Body of pancreas (tissue), 4 donors: Measurements from ENCODE around the gene LCLAT1. TPM values are rescaled to one million over a fixed set of nuclear protein-coding genes. Genes with fewer than 3 reads are reported as not detected.

Experiments
- ATAC-seq: fragments of 150-250 bp; one replicate; pipeline ENCODE4 v1.9.1; 2016
- DNase-seq, 4 donors: peaks; one replicate each; pipeline ENCODE4 v3.0.0-alpha.2; 2019
- H3K27ac ChIP-seq, 4 donors: fragments of 200-600 bp; sonication (generic); 1 replicate in 3 of 4; 2 replicates in 1 of 4; pipeline versions ENCODE4 v1.5.1 to v1.6.1; 2016 to 2019; ENCODE audit warnings: mild to moderate bottlenecking in 1 of 4, mixed read lengths in 1 of 4, moderate library complexity in 1 of 4
- H3K27me3 ChIP-seq, 2 donors: fragments of 200-600 bp; sonication (generic); one replicate each; pipeline ENCODE4 v1.6.0; 2016; ENCODE audit warnings: mild to moderate bottlenecking in 1 of 2
- H3K36me3 ChIP-seq, 2 donors: fragments of 200-600 bp; sonication (generic); replicated peaks in 1 of 2; 2 replicates each; pipeline ENCODE4 v1.5.1; 2016; ENCODE audit warnings: low read depth in 2 of 2; ENCODE audit not compliant: insufficient read depth in 1 of 2
- H3K4me1 ChIP-seq: fragments of 200-600 bp; sonication (generic); one replicate; pipeline ENCODE4 v1.6.0; 2016
- H3K4me3 ChIP-seq, 2 donors: fragments of 200-600 bp; sonication (generic); 1 replicate in 1 of 2; 2 replicates in 1 of 2; pipeline ENCODE4 v1.5.1; 2016 to 2019
- H3K9me3 ChIP-seq, 3 donors: fragments of 200-600 bp; sonication (generic); 1 replicate in 2 of 3; 2 replicates in 1 of 3; pipeline ENCODE4 v1.5.1; 2016
- POLR2A ChIP-seq, 3 donors: fragments of 450-650 bp; IDR thresholded peaks; one replicate each; pipeline ENCODE4 v1.6.1; 2016; ENCODE audit warnings: antibody characterized with exemption in 3 of 3, mild to moderate bottlenecking in 2 of 3
- WGBS, 2 donors: methylation state at CpG; one replicate each; pipeline ENCODE4 v1.1.5; 2017; 5-methylcytosine and 5-hydroxymethylcytosine counted together
- intact Hi-C: fragments of 100-400 bp; cut with DNase I; formaldehyde crosslinking; loops from one replicate; pipeline ENCODE4 v1.15.1; 2023
- total RNA-seq, 2 donors: library from RNA; depleted of rRNA; stranded (reverse); fragments of >200 nt; gene quantifications; one replicate each; pipeline ENCODE4 v1.1.0, GENCODE V29; 2016
- TF ChIP-seq, protein P1 (sequence below), 7 experiments: fragments of 450-650 bp in 4 of 7; fragments of 200-600 bp in 3 of 7; sonication (generic) in 3 of 7; IDR thresholded peaks; one replicate each; pipeline ENCODE4 v1.5.1; 2016 to 2019; ENCODE audit warnings: antibody characterized with exemption in 7 of 7

Gene LCLAT1
- total RNA-seq, 2 donors from 2014 or later = 13.7 to 19.4 TPM

- TF ChIP-seq, protein P1, sequence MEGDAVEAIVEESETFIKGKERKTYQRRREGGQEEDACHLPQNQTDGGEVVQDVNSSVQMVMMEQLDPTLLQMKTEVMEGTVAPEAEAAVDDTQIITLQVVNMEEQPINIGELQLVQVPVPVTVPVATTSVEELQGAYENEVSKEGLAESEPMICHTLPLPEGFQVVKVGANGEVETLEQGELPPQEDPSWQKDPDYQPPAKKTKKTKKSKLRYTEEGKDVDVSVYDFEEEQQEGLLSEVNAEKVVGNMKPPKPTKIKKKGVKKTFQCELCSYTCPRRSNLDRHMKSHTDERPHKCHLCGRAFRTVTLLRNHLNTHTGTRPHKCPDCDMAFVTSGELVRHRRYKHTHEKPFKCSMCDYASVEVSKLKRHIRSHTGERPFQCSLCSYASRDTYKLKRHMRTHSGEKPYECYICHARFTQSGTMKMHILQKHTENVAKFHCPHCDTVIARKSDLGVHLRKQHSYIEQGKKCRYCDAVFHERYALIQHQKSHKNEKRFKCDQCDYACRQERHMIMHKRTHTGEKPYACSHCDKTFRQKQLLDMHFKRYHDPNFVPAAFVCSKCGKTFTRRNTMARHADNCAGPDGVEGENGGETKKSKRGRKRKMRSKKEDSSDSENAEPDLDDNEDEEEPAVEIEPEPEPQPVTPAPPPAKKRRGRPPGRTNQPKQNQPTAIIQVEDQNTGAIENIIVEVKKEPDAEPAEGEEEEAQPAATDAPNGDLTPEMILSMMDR (IDR thresholded peaks at IDR 0.05) = no peak
- TF ChIP-seq POLR2A (IDR thresholded peaks at IDR 0.05) = no peak
- ATAC-seq (no peak), DNase-seq (no peak)
- H3K4me3 ChIP-seq = no peak overlapping the region
- no peak overlapping the region for H3K27ac ChIP-seq
- H3K36me3 ChIP-seq = no peaks in the 10 kb centered on the region
- 81 to 89% methylated on average over 8 of the region's 8 CpGs for WGBS, 2 donors
- H3K27me3 ChIP-seq = no peaks in the 10 kb centered on the region
- H3K4me1 ChIP-seq = no peaks in the 10 kb centered on the region
- H3K9me3 ChIP-seq = no peaks in the 10 kb centered on the region
- intact Hi-C loops = no loop called here
Observed at GRCh38 chr2:30684026-30684425, 237.0 kb downstream of the LCLAT1 start.

GRCh38 chr2:30684516-30684915 is 237.5 kb downstream of the LCLAT1 start:
- Histone ChIP-seq H3K4me1 (no peaks in the 10 kb centered on the region), H3K27me3 (no peaks in the 10 kb centered on the region), H3K9me3 (no peaks in the 10 kb centered on the region), H3K36me3 (no peaks in the 10 kb centered on the region), H3K27ac (no peak overlapping the region), H3K4me3 (no peak overlapping the region)
- TF ChIP-seq, protein P1 (IDR thresholded peaks at IDR 0.05) = no peak
- no peak for TF ChIP-seq POLR2A (IDR thresholded peaks at IDR 0.05)
- intact Hi-C loops = no loop called here
- ATAC-seq (no peak), DNase-seq (no peak)
- 59 to 84% methylated on average over 5 of the region's 5 CpGs for WGBS, 2 donors

DNA sequence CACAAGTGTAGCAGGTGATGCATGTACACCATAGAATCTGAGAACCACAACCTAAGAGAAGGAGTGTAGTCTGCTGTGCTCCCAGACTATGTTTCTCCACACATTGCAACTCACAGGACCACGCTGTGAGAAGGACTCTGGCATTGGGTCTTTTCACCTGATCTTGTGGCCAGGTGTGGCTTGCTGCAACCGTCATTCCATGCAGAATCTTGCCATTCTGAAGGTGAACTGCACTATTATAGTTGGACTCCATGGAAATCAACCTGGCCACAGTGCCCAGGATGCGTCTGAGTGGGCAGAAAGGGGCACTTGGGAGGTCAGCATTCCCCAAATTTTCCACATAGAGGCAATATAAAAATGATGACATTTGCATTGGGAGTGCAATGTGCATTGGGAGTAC is 237.9 kb downstream of the LCLAT1 start:
- intact Hi-C loops = no loop called here
- Histone ChIP-seq H3K4me1 (no peaks in the 10 kb centered on the region), H3K4me3 (no peak overlapping the region), H3K9me3 (no peaks in the 10 kb centered on the region), H3K27ac (no peak overlapping the region), H3K27me3 (no peaks in the 10 kb centered on the region), H3K36me3 (no peaks in the 10 kb centered on the region)
- 86 to 100% methylated on average over 1 to 3 of the region's 3 CpGs for WGBS, 2 donors
- TF ChIP-seq, protein P1 (IDR thresholded peaks at IDR 0.05) = no peak
- no peak for TF ChIP-seq POLR2A (IDR thresholded peaks at IDR 0.05)
- no peak for ATAC-seq
- no peak for DNase-seq

DNA sequence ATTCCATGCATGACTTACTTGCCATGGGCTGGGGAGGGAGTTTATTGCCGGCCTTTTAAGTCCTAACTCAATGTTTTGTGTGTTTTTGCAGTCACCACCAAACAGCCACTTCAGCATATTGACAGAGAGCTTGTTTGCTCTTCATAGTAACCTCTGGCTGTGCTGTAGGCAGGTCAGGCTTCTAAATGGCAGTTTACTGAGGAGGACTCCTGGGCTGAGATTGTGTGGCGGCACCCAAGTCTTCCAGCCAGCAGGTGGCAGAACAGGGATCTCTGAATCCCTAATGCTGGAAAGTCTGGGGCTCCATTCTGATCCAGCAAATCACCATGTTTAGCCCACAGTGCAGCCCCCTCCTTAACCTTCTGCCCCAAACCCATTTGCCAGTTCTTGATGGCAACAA is 239.0 kb downstream of the LCLAT1 start:
- no peaks in the 10 kb centered on the region for H3K4me1 ChIP-seq
- no peaks in the 10 kb centered on the region for H3K27me3 ChIP-seq
- no peak for TF ChIP-seq POLR2A (IDR thresholded peaks at IDR 0.05)
- TF ChIP-seq, protein P1 (IDR thresholded peaks at IDR 0.05) = no peak
- no peaks in the 10 kb centered on the region for H3K36me3 ChIP-seq
- no peak overlapping the region for H3K4me3 ChIP-seq
- H3K9me3 ChIP-seq = no peaks in the 10 kb centered on the region
- 72 to 92% methylated on average over 2 of the region's 2 CpGs for WGBS, 2 donors
- ATAC-seq (peak; percentile 24), DNase-seq (peak in 2 of 4 donors; percentile 27 to 28)
- intact Hi-C loops = no loop called here
- no peak overlapping the region for H3K27ac ChIP-seq

GRCh38 chr2:30686669-30687068 is 239.6 kb downstream of the LCLAT1 start:
- no peak for DNase-seq
- ATAC-seq = no peak
- no peaks in the 10 kb centered on the region for H3K27me3 ChIP-seq
- intact Hi-C loops = no loop called here
- no peaks in the 10 kb centered on the region for H3K36me3 ChIP-seq
- no peak overlapping the region for H3K27ac ChIP-seq
- H3K4me3 ChIP-seq = no peak overlapping the region
- no peaks in the 10 kb centered on the region for H3K9me3 ChIP-seq
- no peak for TF ChIP-seq POLR2A (IDR thresholded peaks at IDR 0.05)
- TF ChIP-seq, protein P1 (IDR thresholded peaks at IDR 0.05) = no peak
- no peaks in the 10 kb centered on the region for H3K4me1 ChIP-seq
- 45 to 58% methylated on average over 4 of the region's 4 CpGs for WGBS, 2 donors
